Endometrium (tissue), 2 donors: Measurements from ENCODE around the gene CCT5.
"Not testable (repeated sequence)": the region's sequence is repeated elsewhere in the genome, so short reads cannot be mapped to it uniquely, and the experiment has no call there.

Source experiments
- FAIRE-seq: peaks from 2 replicates; lab custom pipeline; 2012; peaks lifted over from hg19 to GRCh38; lab: Jason Lieb, UNC
- donor health status: control.
- donor health status: control.

The CCT5 gene

GRCh38 chr5:10247217-10247616 lies 2.9 kb upstream of the CCT5 start:
- not testable (repeated sequence) for FAIRE-seq

GRCh38 chr5:10248378-10249260 lies 1.5 kb upstream of the CCT5 start:
- FAIRE-seq = no peak

GRCh38 chr5:10250806-10251276 lies 761 bp downstream of the CCT5 start:
- FAIRE-seq = no peak

GRCh38 chr5:10251405-10251804 lies 1.3 kb downstream of the CCT5 start:
- FAIRE-seq = no peak

GRCh38 chr5:10253390-10253789 lies 3.3 kb downstream of the CCT5 start:
- no peak for FAIRE-seq

- FAIRE-seq = no peak
Measured at GRCh38 chr5:10254686-10255085, 4.6 kb downstream of the CCT5 start.

GRCh38 chr5:10257870-10258269 lies 7.8 kb downstream of the CCT5 start:
- FAIRE-seq = no peak

GRCh38 chr5:10259899-10260298 lies 9.8 kb downstream of the CCT5 start:
- no peak for FAIRE-seq

- no peak for FAIRE-seq
Measured at GRCh38 chr5:10261065-10261464, 11.0 kb downstream of the CCT5 start.

GRCh38 chr5:10262121-10262774 lies 12.2 kb downstream of the CCT5 start:
- no peak for FAIRE-seq

- no peak for FAIRE-seq
Measured at GRCh38 chr5:10262995-10263394, 12.9 kb downstream of the CCT5 start.

GRCh38 chr5:10264604-10265003 lies 14.5 kb downstream of the CCT5 start:
- FAIRE-seq = no peak

GRCh38 chr5:10265245-10266109 lies 15.4 kb downstream of the CCT5 start:
- no peak for FAIRE-seq

- FAIRE-seq = no peak
Measured at GRCh38 chr5:10266137-10266536, 16.1 kb downstream of the CCT5 start.

- FAIRE-seq = no peak
Measured at GRCh38 chr5:10266839-10267238, 16.8 kb downstream of the CCT5 start.

GRCh38 chr5:10268100-10268499 lies 18.0 kb downstream of the CCT5 start:
- FAIRE-seq = no peak

GRCh38 chr5:10272053-10272874 lies 22.2 kb downstream of the CCT5 start:
- no peak for FAIRE-seq

GRCh38 chr5:10272875-10273209 lies 22.8 kb downstream of the CCT5 start:
- FAIRE-seq = not testable (repeated sequence)

GRCh38 chr5:10275460-10275859 lies 25.4 kb downstream of the CCT5 start:
- no peak for FAIRE-seq

- no peak for FAIRE-seq
Measured at GRCh38 chr5:10275991-10276390, 25.9 kb downstream of the CCT5 start.

GRCh38 chr5:10276691-10277090 lies 26.6 kb downstream of the CCT5 start:
- no peak for FAIRE-seq
